ENCODE results near the gene RPS17.

- TF ChIP-seq CTCF (IDR thresholded peaks at IDR 0.05), result no peak
- no peak for TF ChIP-seq POLR2A (IDR thresholded peaks at IDR 0.05)
Observed at GRCh38 chr15:82532991-82533481, 7.2 kb downstream of the RPS17 start.
